Measurements from ENCODE around the gene RAD21L1.

DNA sequence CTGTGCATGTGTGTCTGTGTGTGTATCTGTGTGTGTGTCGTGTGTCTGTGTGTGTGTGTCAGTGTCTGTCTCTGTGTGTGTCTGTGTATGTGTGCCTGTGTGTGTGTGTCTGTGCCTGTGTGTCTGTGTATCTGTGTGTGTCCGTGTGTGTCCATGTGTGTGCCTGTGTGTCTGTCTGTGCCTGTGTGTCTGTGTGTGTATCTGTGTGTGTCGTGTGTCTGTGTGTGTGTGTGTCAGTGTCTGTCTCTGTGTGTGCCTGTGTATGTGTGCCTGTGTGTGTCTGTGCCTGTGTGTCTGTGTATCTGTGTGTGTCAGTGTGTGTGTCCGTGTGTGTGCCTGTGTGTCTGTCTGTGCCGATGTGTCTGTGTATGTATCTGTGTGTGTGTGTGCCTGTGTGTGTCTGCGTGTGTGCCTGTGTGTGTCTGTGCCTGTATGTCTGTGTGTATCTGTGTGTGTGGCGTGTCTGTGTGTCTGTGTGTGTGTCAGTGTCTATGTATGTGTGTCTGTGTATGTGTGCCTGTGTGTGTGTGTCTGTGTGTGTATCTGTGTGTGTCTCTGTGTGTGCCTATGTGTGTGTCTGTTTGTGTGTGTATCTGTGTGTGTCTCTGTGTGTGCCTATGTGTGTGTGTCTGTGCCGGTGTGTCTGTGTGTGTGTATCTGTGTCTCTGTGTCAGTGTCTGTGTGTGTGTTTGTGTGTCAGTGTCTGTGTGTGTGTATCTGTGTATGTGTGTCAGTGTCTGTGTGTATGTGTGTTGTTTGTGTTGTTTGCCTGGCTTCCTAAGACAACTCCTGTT is 51.9 kb downstream of the RAD21L1 start:
- TF ChIP-seq, protein P1, sequence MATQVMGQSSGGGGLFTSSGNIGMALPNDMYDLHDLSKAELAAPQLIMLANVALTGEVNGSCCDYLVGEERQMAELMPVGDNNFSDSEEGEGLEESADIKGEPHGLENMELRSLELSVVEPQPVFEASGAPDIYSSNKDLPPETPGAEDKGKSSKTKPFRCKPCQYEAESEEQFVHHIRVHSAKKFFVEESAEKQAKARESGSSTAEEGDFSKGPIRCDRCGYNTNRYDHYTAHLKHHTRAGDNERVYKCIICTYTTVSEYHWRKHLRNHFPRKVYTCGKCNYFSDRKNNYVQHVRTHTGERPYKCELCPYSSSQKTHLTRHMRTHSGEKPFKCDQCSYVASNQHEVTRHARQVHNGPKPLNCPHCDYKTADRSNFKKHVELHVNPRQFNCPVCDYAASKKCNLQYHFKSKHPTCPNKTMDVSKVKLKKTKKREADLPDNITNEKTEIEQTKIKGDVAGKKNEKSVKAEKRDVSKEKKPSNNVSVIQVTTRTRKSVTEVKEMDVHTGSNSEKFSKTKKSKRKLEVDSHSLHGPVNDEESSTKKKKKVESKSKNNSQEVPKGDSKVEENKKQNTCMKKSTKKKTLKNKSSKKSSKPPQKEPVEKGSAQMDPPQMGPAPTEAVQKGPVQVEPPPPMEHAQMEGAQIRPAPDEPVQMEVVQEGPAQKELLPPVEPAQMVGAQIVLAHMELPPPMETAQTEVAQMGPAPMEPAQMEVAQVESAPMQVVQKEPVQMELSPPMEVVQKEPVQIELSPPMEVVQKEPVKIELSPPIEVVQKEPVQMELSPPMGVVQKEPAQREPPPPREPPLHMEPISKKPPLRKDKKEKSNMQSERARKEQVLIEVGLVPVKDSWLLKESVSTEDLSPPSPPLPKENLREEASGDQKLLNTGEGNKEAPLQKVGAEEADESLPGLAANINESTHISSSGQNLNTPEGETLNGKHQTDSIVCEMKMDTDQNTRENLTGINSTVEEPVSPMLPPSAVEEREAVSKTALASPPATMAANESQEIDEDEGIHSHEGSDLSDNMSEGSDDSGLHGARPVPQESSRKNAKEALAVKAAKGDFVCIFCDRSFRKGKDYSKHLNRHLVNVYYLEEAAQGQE (IDR thresholded peaks at IDR 0.05; ENCODE audit: low read depth): no peak
- TF ChIP-seq EP300 (IDR thresholded peaks at IDR 0.05; ENCODE audit: borderline replicate concordance): no peak

All from Ishikawa (cell line).